ENCODE results near the gene CCDC91.
"Not testable (repeated sequence)": the region's sequence is repeated elsewhere in the genome, so short reads cannot be mapped to it uniquely, and the experiment has no call there.

Gene CCDC91

GRCh38 chr12:28186500-28186899, 3.8 kb upstream of the CCDC91 start:
- DNase-seq, result no peak

DNA sequence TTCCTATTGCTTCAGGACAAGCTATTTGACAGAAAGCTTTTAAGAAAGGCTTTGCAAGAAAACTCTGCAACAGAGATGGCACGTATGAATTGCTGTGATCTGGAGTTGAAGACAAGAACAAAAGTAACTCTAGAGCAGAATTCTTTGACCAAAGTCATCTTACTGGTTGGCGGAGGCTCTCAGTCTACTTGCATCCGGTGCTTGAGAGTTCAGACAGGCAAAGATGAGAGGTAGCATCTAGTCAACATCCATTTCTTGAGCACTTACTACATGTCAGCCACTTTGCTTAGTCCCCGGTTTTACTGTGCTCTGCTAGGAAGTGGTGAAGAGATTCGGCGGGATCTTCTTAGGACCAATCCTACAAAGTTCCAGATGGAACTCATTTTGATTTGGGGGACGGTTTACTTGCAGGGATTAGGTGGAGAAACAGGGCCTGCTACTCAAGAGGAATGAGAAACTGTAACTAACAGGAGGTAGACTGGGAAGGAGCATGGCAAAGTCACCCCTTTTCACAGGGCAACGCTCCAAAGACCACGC, 404 bp upstream of the CCDC91 start:
- DNase-seq, result no peak

DNA sequence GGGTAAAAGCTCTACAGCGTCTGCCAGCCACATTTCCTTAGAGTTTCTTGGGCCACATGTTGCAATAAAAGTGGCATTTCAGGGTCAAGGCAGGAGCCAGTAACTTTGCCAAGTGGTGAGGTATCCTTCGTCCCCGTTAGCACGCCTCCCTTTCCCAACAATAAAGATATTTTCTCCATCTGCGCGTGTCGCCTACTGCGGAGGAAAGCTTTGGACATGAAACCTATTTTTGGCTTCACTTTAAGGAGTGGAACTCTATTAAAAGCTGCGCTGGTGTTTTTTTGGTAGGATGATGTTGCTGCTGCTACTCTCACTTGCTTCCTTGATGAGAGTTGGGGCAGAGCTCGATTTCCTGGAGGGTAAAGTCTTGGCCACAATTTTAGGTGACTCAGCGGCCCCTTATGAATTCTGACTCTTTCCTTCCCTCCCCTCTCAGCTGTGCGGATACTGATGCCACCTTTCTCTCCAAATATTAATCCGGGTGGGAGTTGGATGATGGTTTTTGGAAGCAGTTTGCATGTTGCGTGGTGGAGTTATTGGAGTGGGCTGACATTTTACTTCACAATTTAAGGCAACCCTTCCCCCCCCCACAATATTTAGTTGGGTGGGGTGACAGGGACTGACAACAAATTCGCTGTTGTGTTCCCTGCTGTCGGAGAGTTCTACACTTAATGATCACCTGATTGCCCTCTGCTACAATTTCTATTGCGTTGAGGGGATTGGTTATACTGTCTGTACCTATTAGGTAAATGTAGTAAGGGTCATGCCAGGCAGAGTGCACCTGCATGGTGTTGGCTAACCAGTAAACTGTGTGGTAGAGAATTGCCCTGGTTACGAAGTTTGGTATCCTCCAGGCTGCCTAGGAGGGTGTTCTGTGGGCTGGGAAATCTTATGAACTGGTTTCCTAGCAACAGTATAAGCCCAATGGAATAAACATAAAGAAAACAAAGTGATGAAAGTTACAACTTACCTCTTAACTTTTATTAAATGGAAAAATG, 1.1 kb downstream of the CCDC91 start:
- peak; percentile 10 for DNase-seq

DNA sequence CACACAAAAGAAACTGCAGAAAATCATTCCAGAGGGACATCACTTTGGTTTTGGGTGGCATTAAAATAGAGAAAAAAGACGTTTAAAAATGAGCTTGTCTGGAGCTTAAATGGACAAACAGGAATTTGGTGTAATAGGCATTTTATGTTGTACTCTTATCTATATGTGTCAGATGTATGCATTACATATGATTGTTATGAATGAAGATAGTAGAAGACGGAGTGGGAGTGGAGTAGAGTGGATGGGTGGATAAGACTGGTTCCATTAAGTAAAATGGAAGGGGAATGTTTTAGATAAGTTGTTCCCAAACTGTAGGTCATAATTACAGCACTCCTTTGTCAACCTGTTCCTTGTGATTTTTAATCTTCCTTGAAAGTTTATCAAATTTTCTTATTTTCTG, 1.9 kb downstream of the CCDC91 start:
- DNase-seq, result no peak

GRCh38 chr12:28194621-28195020, 4.4 kb downstream of the CCDC91 start:
- DNase-seq, result not testable (repeated sequence)

GRCh38 chr12:28201136-28201535, 10.9 kb downstream of the CCDC91 start:
- DNase-seq, result not testable (repeated sequence)

DNA sequence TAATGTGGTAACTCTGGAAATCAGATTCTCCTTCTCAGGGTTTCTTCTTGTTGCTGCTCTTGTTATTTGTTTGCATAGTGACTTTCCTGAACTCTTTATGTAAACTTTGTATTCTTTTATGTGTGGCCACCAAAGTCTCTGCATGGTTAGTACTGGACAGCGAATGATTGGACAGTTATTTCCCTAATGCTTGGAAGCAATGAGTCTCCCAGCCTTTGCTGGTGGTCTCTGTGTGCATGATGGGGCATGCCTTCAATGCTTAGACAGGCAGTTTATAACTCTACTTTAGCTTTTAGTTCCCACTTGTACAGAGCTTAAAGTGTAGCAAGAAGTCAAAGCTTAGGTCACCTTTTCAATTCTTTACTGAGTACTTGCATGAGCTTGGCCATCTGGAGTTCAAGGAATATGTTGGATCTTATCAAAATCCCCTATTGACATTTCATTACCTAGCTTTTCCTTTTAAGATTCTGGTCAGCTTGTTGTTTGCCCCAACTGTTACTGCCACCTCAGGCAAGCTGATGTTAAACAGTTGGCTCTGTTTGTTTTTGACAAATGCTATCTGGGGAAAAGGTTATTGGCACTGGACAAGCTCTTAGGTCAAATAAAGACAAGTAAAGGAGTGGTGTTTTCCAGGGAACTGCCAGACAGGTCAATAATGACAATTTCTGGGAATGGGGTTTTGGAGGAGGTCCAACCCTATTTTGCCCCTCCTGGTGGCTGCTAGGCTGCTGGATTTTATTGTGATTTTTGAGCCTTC, 12.3 kb downstream of the CCDC91 start:
- DNase-seq, result no peak

GRCh38 chr12:28209782-28210181, 19.5 kb downstream of the CCDC91 start:
- DNase-seq, result no peak

- DNase-seq, result no peak
Observed at GRCh38 chr12:28212182-28212581, 21.9 kb downstream of the CCDC91 start.

GRCh38 chr12:28215021-28215420, 24.8 kb downstream of the CCDC91 start:
- DNase-seq, result no peak

- DNase-seq, result no peak
Observed at GRCh38 chr12:28216016-28216415, 25.8 kb downstream of the CCDC91 start.

GRCh38 chr12:28217805-28218204, 27.5 kb downstream of the CCDC91 start:
- DNase-seq, result no peak

- DNase-seq, result no peak
Observed at GRCh38 chr12:28218875-28219274, 28.6 kb downstream of the CCDC91 start.

GRCh38 chr12:28219827-28220226, 29.6 kb downstream of the CCDC91 start:
- no peak for DNase-seq

GRCh38 chr12:28222081-28222700, 31.9 kb downstream of the CCDC91 start:
- peak; percentile 58 for DNase-seq

DNA sequence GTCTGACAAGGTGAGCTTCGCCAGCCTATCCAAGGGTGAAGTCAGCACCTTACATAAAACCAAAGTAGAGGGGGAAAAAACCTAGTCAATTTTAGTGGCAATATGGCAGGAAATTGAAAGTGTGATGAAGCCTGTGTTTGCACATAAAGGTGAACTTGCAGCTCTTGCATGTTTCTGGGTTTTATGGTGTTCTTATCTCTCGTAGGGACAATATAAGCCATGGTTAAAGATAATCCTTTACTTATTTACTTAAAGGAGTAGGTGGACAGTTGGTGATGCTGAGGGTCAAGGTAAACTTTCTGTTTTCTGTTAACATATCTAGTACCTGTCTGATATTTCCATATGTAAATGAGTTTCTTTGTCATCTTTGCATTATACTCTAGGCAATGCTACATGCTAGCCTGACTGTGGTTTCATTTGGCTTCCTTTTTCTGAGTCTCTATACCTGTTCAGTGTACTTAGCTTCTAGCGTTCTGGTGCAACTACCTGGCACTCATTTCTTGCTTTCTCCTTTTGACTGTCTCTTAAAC, 32.8 kb downstream of the CCDC91 start:
- DNase-seq, result no peak

- DNase-seq, result no peak
Observed at GRCh38 chr12:28223858-28224257, 33.6 kb downstream of the CCDC91 start.

- DNase-seq, result no peak
Observed at GRCh38 chr12:28226705-28227104, 36.4 kb downstream of the CCDC91 start.

DNA sequence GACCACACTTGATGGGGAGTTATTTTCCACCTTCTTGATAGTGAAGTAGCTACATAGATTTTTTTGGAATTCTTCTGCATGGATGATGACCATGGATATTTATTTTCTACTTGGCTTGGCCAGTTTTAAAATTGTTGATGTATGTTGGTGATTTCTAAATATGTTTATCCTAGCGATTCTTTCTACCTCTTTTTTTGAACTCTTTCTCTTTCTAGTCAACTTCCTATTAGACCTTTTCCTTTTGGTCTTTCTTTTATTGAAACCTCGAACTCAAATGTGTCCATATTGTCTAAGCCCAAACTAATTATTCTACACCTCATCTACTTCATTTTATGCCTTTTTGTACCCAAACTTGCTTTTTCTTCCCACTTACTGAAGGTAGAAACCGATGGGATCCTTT, 37.0 kb downstream of the CCDC91 start:
- DNase-seq, result no peak

GRCh38 chr12:28231248-28231647, 41.0 kb downstream of the CCDC91 start:
- no peak for DNase-seq

- no peak for DNase-seq
Observed at GRCh38 chr12:28232211-28232928, 42.1 kb downstream of the CCDC91 start.

GRCh38 chr12:28234444-28234843, 44.2 kb downstream of the CCDC91 start:
- DNase-seq, result no peak
